ENCODE measurements around the gene PCDHA13. TPM values are rescaled to one million over a fixed set of nuclear protein-coding genes. Genes with fewer than 3 reads are reported as not detected.
"Not testable (repeated sequence)": the region's sequence is repeated elsewhere in the genome, so short reads cannot be mapped to it uniquely, and the experiment has no call there.

PCDHA13 gene
- total RNA-seq, 4 donors from 2014 or later = 0.66 to 3.0 (median 1.7) TPM

DNA sequence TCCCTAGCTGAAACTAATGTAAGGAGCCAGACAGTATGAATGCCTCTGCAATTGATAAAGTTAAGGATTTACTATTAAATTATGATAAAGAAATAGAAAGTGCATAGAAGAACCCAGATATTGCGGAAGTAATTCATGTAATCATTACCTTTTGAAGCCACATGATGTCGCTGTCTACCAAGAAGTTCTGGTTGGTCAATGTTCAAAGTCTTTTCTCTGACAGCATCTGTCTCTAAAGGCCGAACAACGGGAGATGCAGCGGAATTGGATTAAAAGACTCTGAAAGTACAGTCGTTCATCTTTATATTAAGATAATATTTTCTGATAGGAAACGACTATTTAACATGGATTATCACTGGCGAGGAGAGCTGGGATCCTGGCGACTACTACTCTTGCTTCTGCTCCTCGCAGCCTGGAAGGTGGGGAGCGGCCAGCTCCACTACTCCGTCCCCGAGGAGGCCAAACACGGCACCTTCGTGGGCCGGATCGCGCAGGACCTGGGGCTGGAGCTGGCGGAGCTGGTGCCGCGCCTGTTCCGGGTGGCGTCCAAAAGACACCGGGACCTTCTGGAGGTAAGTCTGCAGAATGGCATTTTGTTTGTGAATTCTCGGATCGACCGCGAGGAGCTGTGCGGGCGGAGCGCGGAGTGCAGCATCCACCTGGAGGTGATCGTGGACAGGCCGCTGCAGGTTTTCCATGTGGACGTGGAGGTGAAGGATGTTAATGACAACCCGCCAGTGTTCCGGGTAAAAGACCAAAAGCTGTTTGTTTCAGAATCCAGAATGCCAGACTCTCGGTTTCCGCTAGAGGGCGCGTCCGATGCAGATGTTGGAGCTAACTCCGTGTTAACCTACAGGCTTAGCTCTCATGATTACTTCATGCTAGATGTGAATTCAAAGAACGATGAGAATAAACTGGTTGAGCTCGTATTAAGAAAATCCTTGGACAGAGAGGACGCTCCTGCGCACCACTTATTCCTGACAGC, 40.7 kb upstream of the PCDHA13 start, which contains the start of gene PCDHA8:
Gene PCDHA8 (plus strand): TSS at position 210 of the 985 bp plus-strand sequence. CDS start 135 bp downstream, at position 345.
- no peak for DNase-seq (ENCODE audit: low spot score in 2 of 2)
- no peaks in the 10 kb centered on the region for H3K27me3 ChIP-seq
- TF ChIP-seq POLR2A (IDR thresholded peaks at IDR 0.05) (no peak), EP300 (IDR thresholded peaks at IDR 0.05) (no peak)
- TF ChIP-seq, protein P1, sequence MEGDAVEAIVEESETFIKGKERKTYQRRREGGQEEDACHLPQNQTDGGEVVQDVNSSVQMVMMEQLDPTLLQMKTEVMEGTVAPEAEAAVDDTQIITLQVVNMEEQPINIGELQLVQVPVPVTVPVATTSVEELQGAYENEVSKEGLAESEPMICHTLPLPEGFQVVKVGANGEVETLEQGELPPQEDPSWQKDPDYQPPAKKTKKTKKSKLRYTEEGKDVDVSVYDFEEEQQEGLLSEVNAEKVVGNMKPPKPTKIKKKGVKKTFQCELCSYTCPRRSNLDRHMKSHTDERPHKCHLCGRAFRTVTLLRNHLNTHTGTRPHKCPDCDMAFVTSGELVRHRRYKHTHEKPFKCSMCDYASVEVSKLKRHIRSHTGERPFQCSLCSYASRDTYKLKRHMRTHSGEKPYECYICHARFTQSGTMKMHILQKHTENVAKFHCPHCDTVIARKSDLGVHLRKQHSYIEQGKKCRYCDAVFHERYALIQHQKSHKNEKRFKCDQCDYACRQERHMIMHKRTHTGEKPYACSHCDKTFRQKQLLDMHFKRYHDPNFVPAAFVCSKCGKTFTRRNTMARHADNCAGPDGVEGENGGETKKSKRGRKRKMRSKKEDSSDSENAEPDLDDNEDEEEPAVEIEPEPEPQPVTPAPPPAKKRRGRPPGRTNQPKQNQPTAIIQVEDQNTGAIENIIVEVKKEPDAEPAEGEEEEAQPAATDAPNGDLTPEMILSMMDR (IDR thresholded peaks at IDR 0.05) = no peak

DNA sequence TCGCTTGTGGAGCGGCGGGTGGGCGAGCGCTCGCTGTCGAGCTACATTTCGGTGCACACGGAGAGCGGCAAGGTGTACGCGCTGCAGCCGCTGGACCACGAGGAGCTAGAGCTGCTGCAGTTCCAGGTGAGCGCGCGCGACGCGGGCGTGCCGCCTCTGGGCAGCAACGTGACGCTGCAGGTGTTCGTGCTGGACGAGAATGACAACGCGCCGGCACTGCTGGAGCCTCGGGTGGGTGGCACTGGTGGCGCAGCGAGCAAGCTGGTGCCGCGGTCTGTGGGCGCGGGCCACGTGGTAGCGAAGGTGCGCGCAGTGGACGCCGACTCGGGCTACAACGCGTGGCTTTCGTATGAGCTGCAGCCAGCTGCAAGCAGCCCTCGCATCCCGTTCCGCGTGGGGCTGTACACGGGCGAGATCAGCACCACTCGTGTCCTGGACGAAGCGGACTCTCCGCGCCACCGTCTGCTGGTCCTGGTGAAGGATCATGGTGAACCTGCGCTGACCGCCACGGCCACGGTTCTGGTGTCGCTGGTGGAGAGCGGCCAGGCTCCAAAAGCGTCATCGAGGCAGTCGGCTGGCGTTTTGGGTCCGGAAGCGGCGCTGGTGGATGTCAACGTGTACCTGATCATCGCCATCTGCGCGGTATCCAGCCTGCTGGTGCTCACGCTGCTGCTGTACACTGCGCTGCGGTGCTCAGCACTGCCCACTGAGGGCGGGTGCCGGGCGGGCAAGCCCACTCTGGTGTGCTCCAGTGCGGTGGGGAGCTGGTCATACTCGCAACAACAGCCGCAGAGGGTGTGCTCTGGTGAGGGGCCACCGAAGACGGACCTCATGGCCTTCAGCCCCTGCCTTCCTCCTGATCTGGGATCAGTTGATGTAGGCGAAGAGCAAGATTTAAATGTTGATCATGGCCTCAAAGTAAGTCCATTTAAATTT, 38.9 kb upstream of the PCDHA13 start:
- TF ChIP-seq, protein P1 (IDR thresholded peaks at IDR 0.05) = no peak
- no peak for TF ChIP-seq EP300 (IDR thresholded peaks at IDR 0.05)
- TF ChIP-seq POLR2A (IDR thresholded peaks at IDR 0.05) = no peak
- WGBS, 2 donors = 44 to 50% methylated on average over 47 to 80 of the region's 87 CpGs
- peaks cover 0 to 50% (median 6%) of the 10 kb centered on the region in 4 donors for H3K9me3 ChIP-seq

More for the DNA sequence above, 40.7 kb upstream of the PCDHA13 start, which contains the start of gene PCDHA8:
- Histone ChIP-seq H3K27ac (no peak within 1 kb of the TSS), H3K9me3 (peaks cover 0 to 48% (median 6%) of the 10 kb centered on the region in 4 donors), H3K4me1 (no peaks in the 10 kb centered on the region), H3K36me3 (no peaks in the 10 kb centered on the region), H3K4me3 (no peak within 1 kb of the TSS)
- 23 to 30% methylated on average over 32 to 47 of the region's 47 CpGs for WGBS, 2 donors

DNA sequence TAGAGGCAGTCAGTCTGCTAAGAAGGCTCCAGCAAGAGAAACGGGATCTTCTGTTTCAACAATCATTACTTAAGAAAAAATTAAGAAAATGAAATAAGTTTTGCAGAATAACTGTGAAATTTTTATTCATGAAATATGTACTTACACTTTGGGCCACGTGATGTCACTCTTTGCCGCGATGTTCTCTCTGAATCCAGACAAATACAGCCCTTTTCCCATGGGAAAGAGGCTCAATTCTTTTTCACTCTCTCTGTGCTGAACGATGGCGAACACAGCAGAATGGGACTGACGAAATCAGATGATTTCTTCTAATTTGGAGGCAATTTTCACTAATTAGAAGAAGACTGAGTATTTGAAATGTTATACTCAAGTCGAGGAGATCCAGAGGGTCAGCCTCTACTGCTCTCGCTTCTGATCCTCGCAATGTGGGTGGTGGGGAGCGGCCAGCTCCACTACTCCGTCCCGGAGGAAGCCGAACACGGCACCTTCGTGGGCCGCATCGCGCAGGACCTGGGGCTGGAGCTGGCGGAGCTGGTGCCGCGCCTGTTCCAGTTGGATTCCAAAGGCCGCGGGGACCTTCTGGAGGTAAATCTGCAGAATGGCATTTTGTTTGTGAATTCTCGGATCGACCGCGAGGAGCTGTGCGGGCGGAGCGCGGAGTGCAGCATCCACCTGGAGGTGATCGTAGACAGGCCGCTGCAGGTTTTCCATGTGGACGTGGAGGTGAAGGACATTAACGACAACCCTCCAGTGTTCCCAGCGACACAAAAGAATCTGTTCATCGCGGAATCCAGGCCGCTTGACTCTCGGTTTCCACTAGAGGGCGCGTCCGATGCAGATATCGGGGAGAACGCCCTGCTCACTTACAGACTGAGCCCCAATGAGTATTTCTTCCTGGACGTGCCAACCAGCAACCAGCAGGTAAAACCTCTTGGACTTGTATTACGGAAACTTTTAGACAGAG, 33.5 kb upstream of the PCDHA13 start, which contains the start of gene PCDHA9:
Gene PCDHA9 (plus strand): TSS at position 244 of the 964 bp plus-strand sequence. CDS start 114 bp downstream, at position 358.
- not testable (repeated sequence) for DNase-seq (ENCODE audit: low spot score in 2 of 2); H3K27ac ChIP-seq; H3K4me1 ChIP-seq; H3K36me3 ChIP-seq; H3K27me3 ChIP-seq; H3K4me3 ChIP-seq
- 23 to 25% methylated on average over 24 to 34 of the region's 48 CpGs for WGBS, 2 donors
- H3K9me3 ChIP-seq = peaks cover 0 to 62% (median 1%) of the 10 kb centered on the region in 4 donors

More for the DNA sequence above, 38.9 kb upstream of the PCDHA13 start:
- Histone ChIP-seq H3K36me3 (no peaks in the 10 kb centered on the region), H3K27me3 (no peaks in the 10 kb centered on the region), H3K4me1 (no peaks in the 10 kb centered on the region), H3K27ac (no peak overlapping the region), H3K4me3 (no peak overlapping the region)
- no peak for DNase-seq (ENCODE audit: low spot score in 2 of 2)

DNA sequence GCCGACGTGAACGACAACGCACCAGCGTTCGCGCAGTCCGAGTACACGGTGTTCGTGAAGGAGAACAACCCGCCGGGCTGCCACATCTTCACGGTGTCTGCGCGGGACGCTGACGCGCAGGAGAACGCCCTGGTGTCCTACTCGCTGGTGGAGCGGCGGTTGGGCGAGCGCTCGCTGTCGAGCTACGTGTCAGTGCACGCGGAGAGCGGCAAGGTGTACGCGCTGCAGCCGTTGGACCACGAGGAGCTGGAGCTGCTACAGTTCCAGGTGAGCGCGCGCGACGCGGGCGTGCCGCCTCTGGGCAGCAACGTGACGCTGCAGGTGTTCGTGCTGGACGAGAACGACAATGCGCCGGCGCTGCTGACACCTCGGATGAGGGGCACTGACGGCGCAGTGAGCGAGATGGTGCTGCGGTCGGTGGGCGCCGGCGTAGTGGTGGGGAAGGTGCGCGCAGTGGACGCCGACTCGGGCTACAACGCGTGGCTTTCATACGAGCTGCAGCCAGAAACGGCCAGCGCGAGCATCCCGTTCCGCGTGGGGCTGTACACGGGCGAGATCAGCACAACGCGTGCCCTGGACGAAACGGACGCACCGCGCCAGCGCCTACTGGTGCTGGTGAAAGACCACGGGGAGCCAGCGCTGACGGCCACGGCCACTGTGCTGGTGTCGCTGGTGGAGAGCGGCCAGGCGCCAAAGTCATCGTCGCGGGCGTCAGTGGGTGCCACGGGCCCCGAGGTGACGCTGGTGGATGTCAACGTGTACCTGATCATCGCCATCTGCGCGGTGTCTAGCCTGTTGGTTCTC, 31.9 kb upstream of the PCDHA13 start:
- H3K27ac ChIP-seq; H3K4me3 ChIP-seq; H3K4me1 ChIP-seq; H3K36me3 ChIP-seq; H3K27me3 ChIP-seq; DNase-seq (ENCODE audit: low spot score in 2 of 2): not testable (repeated sequence)
- H3K9me3 ChIP-seq = peaks cover 0 to 58% (median 1%) of the 10 kb centered on the region in 4 donors
- 48 to 52% methylated on average over 52 to 97 of the region's 101 CpGs for WGBS, 2 donors
